HUES48 (cell line): ENCODE results near the gene STAMBPL1.
A peak's percentile ranks its signal among the peaks of the same experiment; 100 is the strongest.

Experiments
- H3K27ac ChIP-seq: one replicate; pipeline ENCODE4 v1.7.0; 2013; ENCODE audit warnings: low read depth, low read length, inconsistent platforms
- H3K27me3 ChIP-seq: 2 replicates; pipeline ENCODE4 v1.6.1; 2013; ENCODE audit warnings: mild to moderate bottlenecking, low read length; ENCODE audit not compliant: control insufficient read depth, insufficient read depth
- H3K36me3 ChIP-seq: 2 replicates; pipeline ENCODE4 v1.6.1; 2013; ENCODE audit warnings: low read length; ENCODE audit not compliant: control insufficient read depth, insufficient read depth
- H3K4me1 ChIP-seq: 2 replicates; pipeline ENCODE4 v1.6.1; 2013; ENCODE audit warnings: mild to moderate bottlenecking, low read length; ENCODE audit not compliant: control insufficient read depth, insufficient read depth
- H3K4me3 ChIP-seq: 2 replicates; pipeline ENCODE4 v1.5.1; 2013; ENCODE audit warnings: mild to moderate bottlenecking, low read depth, low read length
- H3K9ac ChIP-seq: 2 replicates; pipeline ENCODE4 v1.6.1; 2013; ENCODE audit warnings: mild to moderate bottlenecking, low read depth, low read length, moderate library complexity
- H3K9me3 ChIP-seq: 2 replicates; pipeline ENCODE4 v1.6.1; 2013; ENCODE audit warnings: low read length; ENCODE audit not compliant: control insufficient read depth, insufficient read depth

Gene STAMBPL1

GRCh38 chr10:88895250-88895649 lies 15.2 kb downstream of the STAMBPL1 start:
- no peaks in the 10 kb centered on the region for H3K27me3 ChIP-seq
- no peaks in the 10 kb centered on the region for H3K9me3 ChIP-seq
- H3K4me3 ChIP-seq: no peak overlapping the region
- H3K9ac ChIP-seq: no peak overlapping the region
- H3K27ac ChIP-seq: no peak overlapping the region
- H3K36me3 ChIP-seq: no peaks in the 10 kb centered on the region
- peaks cover 19% of the 10 kb centered on the region for H3K4me1 ChIP-seq

- peak overlapping the region; percentile 38 for H3K27ac ChIP-seq
- no peaks in the 10 kb centered on the region for H3K36me3 ChIP-seq
- H3K9ac ChIP-seq: no peak overlapping the region
- no peaks in the 10 kb centered on the region for H3K27me3 ChIP-seq
- no peak overlapping the region for H3K4me3 ChIP-seq
- no peaks in the 10 kb centered on the region for H3K9me3 ChIP-seq
- H3K4me1 ChIP-seq: peaks cover 19% of the 10 kb centered on the region
These were observed 16.4 kb downstream of the STAMBPL1 start for GRCh38 chr10:88896372-88896993.

GRCh38 chr10:88896994-88897853 lies 17.2 kb downstream of the STAMBPL1 start:
- Histone ChIP-seq H3K9me3 (no peaks in the 10 kb centered on the region), H3K27ac (peak overlapping the region; percentile 38), H3K36me3 (no peaks in the 10 kb centered on the region), H3K9ac (no peak overlapping the region), H3K4me3 (no peak overlapping the region), H3K4me1 (peaks cover 15% of the 10 kb centered on the region), H3K27me3 (no peaks in the 10 kb centered on the region)

GRCh38 chr10:88898727-88899126 lies 18.7 kb downstream of the STAMBPL1 start:
- no peaks in the 10 kb centered on the region for H3K9me3 ChIP-seq
- no peak overlapping the region for H3K4me3 ChIP-seq
- H3K4me1 ChIP-seq: peaks cover 10% of the 10 kb centered on the region; the same call in 1 of the 2 replicates
- no peaks in the 10 kb centered on the region for H3K27me3 ChIP-seq
- no peak overlapping the region for H3K27ac ChIP-seq
- no peak overlapping the region for H3K9ac ChIP-seq
- H3K36me3 ChIP-seq: no peaks in the 10 kb centered on the region

GRCh38 chr10:88899886-88900285 lies 19.8 kb downstream of the STAMBPL1 start:
- no peak overlapping the region for H3K4me3 ChIP-seq
- no peak overlapping the region for H3K27ac ChIP-seq
- no peaks in the 10 kb centered on the region for H3K36me3 ChIP-seq
- peaks cover 10% of the 10 kb centered on the region; the same call in 1 of the 2 replicates for H3K4me1 ChIP-seq
- H3K9me3 ChIP-seq: no peaks in the 10 kb centered on the region
- H3K9ac ChIP-seq: no peak overlapping the region
- no peaks in the 10 kb centered on the region for H3K27me3 ChIP-seq

GRCh38 chr10:88901206-88901983 lies 21.4 kb downstream of the STAMBPL1 start:
- Histone ChIP-seq H3K27me3 (no peaks in the 10 kb centered on the region), H3K9me3 (no peaks in the 10 kb centered on the region), H3K27ac (no peak overlapping the region), H3K9ac (no peak overlapping the region), H3K4me3 (no peak overlapping the region), H3K4me1 (peaks cover 10% of the 10 kb centered on the region; the same call in 1 of the 2 replicates), H3K36me3 (no peaks in the 10 kb centered on the region)

- H3K9me3 ChIP-seq: no peaks in the 10 kb centered on the region
- H3K27ac ChIP-seq: no peak overlapping the region
These were observed 22.1 kb downstream of the STAMBPL1 start for GRCh38 chr10:88901984-88902789.

GRCh38 chr10:88903715-88904114 lies 23.7 kb downstream of the STAMBPL1 start:
- Histone ChIP-seq H3K4me3 (no peak overlapping the region), H3K27me3 (no peaks in the 10 kb centered on the region), H3K4me1 (no peaks in the 10 kb centered on the region), H3K9ac (no peak overlapping the region), H3K9me3 (no peaks in the 10 kb centered on the region), H3K36me3 (no peaks in the 10 kb centered on the region), H3K27ac (no peak overlapping the region)

More at GRCh38 chr10:88901984-88902789, 22.1 kb downstream of the STAMBPL1 start:
- H3K27me3 ChIP-seq: no peaks in the 10 kb centered on the region
- peaks cover 3% of the 10 kb centered on the region; the same call in 1 of the 2 replicates for H3K4me1 ChIP-seq
- H3K9ac ChIP-seq: no peak overlapping the region
- no peaks in the 10 kb centered on the region for H3K36me3 ChIP-seq
- no peak overlapping the region for H3K4me3 ChIP-seq

GRCh38 chr10:88906921-88907320 lies 26.9 kb downstream of the STAMBPL1 start:
- H3K27ac ChIP-seq: no peak overlapping the region
- H3K27me3 ChIP-seq: no peaks in the 10 kb centered on the region
- no peaks in the 10 kb centered on the region for H3K9me3 ChIP-seq
- H3K9ac ChIP-seq: no peak overlapping the region
- H3K36me3 ChIP-seq: no peaks in the 10 kb centered on the region
- no peak overlapping the region for H3K4me3 ChIP-seq
- H3K4me1 ChIP-seq: no peaks in the 10 kb centered on the region

- Histone ChIP-seq H3K36me3 (no peaks in the 10 kb centered on the region), H3K9ac (no peak overlapping the region)
These were observed 28.1 kb downstream of the STAMBPL1 start for GRCh38 chr10:88908194-88908593.

More at GRCh38 chr10:88908194-88908593, 28.1 kb downstream of the STAMBPL1 start:
- H3K27ac ChIP-seq: no peak overlapping the region
- H3K4me3 ChIP-seq: no peak overlapping the region
- H3K9me3 ChIP-seq: no peaks in the 10 kb centered on the region
- no peaks in the 10 kb centered on the region for H3K4me1 ChIP-seq
- H3K27me3 ChIP-seq: no peaks in the 10 kb centered on the region
